GM12865 (cell line): ENCODE data around the gene TBL3.

ENCODE experiments used
- DNase-seq: peaks from one replicate; pipeline ENCODE4 v3.0.0; 2010; ENCODE audit warnings: low read depth
- H3K4me3 ChIP-seq: 2 replicates; pipeline ENCODE4 v1.5.1; 2011; ENCODE audit warnings: mild to moderate bottlenecking, low read depth, low read length, control low read depth
- CTCF ChIP-seq: IDR thresholded peaks from 2 replicates; pipeline ENCODE4 v1.5.1; 2011; ENCODE audit warnings: low read length, control low read depth, low read depth, inconsistent platforms; ENCODE audit not compliant: insufficient read depth; ENCODE audit errors: missing control alignments

Gene TBL3

DNA sequence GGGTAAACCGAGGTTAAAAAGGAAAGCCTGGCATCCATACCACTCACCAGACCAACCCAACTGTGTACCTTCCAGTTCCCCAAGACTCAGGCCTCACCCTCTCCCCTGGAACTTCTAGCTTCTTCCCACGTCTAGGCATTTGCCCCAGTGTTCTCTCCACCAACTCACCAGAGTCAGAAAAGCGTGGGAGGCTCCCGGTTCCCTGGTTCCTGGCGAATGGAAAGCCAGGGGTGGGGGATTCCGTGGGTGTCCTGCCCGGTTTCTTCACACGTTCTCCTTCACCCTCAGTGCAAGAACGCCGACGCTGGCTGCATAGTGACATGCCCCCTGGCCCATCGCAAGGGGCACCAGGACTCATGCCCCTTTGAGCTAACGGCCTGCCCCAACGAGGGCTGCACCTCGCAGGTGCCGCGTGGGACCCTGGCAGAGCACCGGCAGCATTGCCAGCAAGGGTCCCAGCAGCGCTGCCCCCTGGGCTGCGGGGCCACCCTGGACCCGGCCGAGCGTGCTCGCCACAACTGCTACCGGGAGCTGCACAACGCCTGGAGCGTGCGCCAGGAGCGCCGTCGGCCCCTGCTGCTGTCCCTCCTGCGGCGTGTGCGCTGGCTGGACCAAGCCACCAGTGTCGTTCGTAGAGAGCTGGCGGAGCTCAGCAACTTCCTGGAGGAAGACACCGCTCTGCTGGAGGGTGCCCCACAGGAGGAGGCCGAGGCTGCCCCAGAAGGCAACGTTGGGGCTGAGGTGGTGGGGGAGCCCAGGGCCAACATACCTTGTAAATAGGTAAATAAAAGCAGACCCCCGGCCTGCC lies 3.5 kb upstream of the TBL3 start:
- no peak for DNase-seq
- no peak overlapping the region for H3K4me3 ChIP-seq
- TF ChIP-seq CTCF, result no peak

- TF ChIP-seq CTCF, result no peak
- H3K4me3 ChIP-seq, result peak overlapping the region; percentile 71
- no peak for DNase-seq
Observed at GRCh38 chr16:1972490-1972877, 631 bp downstream of the TBL3 start.

- no peak overlapping the region for H3K4me3 ChIP-seq
- no peak for DNase-seq
- TF ChIP-seq CTCF, result no peak
Observed at GRCh38 chr16:1973461-1974156, 1.8 kb downstream of the TBL3 start.

DNA sequence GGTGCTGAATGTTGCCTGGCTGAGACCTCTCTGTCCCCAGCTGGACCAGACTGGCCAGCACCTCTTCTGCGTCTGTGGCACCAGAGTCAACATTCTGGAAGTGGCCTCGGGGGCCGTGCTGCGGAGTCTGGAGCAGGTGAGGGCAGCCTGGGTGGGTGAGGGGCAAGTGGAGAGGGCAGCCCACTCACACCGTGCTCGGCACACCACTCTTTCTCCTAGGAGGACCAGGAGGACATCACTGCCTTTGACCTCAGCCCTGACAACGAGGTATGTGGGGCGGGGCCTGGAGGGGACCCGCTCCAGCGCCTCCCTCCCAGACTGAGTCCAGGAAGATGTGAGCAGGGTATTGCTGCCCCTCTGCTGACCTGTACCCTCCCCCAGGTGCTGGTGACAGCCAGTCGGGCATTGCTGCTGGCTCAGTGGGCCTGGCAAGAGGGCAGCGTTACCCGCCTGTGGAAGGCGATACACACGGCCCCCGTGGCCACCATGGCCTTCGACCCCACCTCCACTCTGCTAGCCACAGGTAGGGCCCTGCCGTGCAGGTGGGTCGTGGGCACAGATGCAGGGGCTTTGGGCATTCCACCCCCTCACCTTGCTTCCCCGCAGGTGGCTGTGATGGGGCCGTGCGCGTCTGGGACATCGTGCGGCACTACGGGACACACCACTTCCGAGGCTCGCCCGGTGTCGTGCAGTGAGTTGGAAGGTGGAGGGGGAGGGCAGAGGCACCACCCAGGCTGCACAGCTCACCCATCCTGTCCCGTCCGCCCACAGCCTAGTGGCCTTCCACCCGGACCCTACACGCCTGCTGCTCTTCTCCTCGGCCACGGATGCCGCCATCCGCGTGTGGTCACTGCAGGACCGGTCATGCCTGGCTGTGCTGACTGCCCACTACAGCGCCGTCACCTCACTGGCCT lies 2.6 kb downstream of the TBL3 start:
- no peak for TF ChIP-seq CTCF
- no peak overlapping the region for H3K4me3 ChIP-seq
- DNase-seq, result no peak

DNA sequence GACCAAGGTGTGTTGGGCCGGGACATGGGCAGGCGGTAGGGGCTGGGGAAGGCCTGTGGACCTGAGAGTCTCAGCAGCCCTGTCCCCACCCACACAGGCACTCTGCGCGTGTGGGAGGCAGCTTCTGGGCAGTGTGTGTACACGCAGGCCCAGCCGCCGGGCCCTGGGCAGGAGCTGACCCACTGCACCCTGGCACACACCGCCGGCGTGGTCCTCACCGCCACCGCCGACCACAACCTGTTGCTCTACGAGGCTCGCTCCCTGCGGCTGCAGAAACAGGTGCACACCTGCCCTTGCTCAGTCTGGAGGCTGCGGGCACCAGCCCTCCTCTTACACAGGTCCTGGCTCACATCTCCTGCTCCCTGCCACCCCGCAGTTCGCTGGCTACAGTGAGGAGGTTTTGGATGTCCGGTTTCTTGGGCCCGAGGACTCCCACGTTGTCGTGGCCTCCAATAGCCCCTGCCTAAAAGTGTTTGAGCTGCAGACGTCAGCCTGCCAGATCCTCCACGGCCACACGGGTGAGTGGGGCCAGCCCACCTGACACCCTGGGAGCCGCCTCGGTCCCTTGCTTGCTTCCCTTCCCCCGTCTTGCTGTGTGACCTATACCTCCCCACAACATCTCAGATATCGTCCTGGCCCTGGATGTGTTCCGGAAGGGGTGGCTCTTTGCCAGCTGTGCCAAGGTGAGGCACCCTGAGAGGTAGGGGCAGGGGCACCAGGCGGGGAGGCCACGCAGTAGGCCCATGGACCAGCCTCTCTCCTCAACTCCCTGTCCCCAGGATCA lies 3.8 kb downstream of the TBL3 start:
- no peak overlapping the region for H3K4me3 ChIP-seq
- DNase-seq, result no peak
- no peak for TF ChIP-seq CTCF

GRCh38 chr16:1976216-1976520 lies 4.3 kb downstream of the TBL3 start:
- no peak overlapping the region for H3K4me3 ChIP-seq
- DNase-seq, result no peak
- TF ChIP-seq CTCF, result no peak
